Activated CD4-positive, alpha-beta T cell treated with anti-CD3 and anti-CD28 coated beads, Interleukin-2, amount 50 U/mL, for 1 hour (primary cell): ENCODE results near the gene EPN3.

Experiments used
- DNase-seq: peaks from one replicate; pipeline ENCODE4 v3.0.0-alpha.2; 2020

EPN3 gene

GRCh38 chr17:50593321-50593720 lies 60.8 kb downstream of the EPN3 start:
- DNase-seq, result no peak
